DOHH2 (cell line): ENCODE data around the gene NPBWR2.

ENCODE experiments used
- H3F3A ChIP-seq: fragments of 200-600 bp; sonication (generic), shearing (Covaris generic); 2 replicates; pipeline ENCODE4 v1.6.0; 2016; ENCODE audit warnings: antibody characterized with exemption, mild to moderate bottlenecking; ENCODE audit not compliant: control insufficient read depth, insufficient read depth
- H3K27ac ChIP-seq: fragments of 200-600 bp; sonication (generic); 2 replicates; pipeline ENCODE4 v1.5.1; 2014; ENCODE audit warnings: low read depth, mild to moderate bottlenecking, low read length, moderate library complexity
- H3K27me3 ChIP-seq: fragments of 200-600 bp; sonication (generic); 2 replicates; pipeline ENCODE4 v1.6.1; 2014; ENCODE audit warnings: mild to moderate bottlenecking, low read length, mixed read lengths; ENCODE audit not compliant: control insufficient read depth
- H3K36me3 ChIP-seq: fragments of 200-600 bp; sonication (generic); 2 replicates; pipeline ENCODE4 v1.6.1; 2014; ENCODE audit warnings: mild to moderate bottlenecking, low read length, moderate library complexity, mixed read lengths; ENCODE audit not compliant: control insufficient read depth
- H3K4me1 ChIP-seq: fragments of 200-600 bp; sonication (generic); 2 replicates; pipeline ENCODE4 v1.6.1; 2014; ENCODE audit warnings: mild to moderate bottlenecking, low read length, mixed read lengths; ENCODE audit not compliant: control insufficient read depth
- H3K4me2 ChIP-seq: fragments of 200-600 bp; sonication (generic); 2 replicates; pipeline ENCODE4 v1.6.0; 2014; ENCODE audit warnings: mild to moderate bottlenecking, low read length, moderate library complexity
- H3K4me3 ChIP-seq: fragments of 200-600 bp; sonication (generic); 2 replicates; pipeline ENCODE4 v1.5.1; 2014; ENCODE audit warnings: mild to moderate bottlenecking, low read length, mixed read lengths
- H3K79me2 ChIP-seq: fragments of 200-600 bp; sonication (generic); 2 replicates; pipeline ENCODE4 v1.6.1; 2014; ENCODE audit warnings: mild to moderate bottlenecking, low read length, mixed read lengths; ENCODE audit not compliant: control insufficient read depth
- H3K9me2 ChIP-seq: fragments of 200-600 bp; sonication (generic); replicated peaks from 2 replicates; pipeline ENCODE4 v1.6.1; 2014; ENCODE audit warnings: mild to moderate bottlenecking, low read length, mixed read lengths; ENCODE audit not compliant: control insufficient read depth
- H3K9me3 ChIP-seq: fragments of 200-600 bp; sonication (generic); 2 replicates; pipeline ENCODE4 v1.6.1; 2014; ENCODE audit warnings: antibody characterized with exemption, low read length, mixed read lengths; ENCODE audit not compliant: control insufficient read depth, insufficient read depth
- H4K20me1 ChIP-seq: fragments of 200-600 bp; sonication (generic); 2 replicates; pipeline ENCODE4 v1.6.0; 2014; ENCODE audit warnings: low read depth, mild to moderate bottlenecking, antibody characterized with exemption, low read length, moderate library complexity; ENCODE audit not compliant: control insufficient read depth, insufficient read depth
- CTCF ChIP-seq: fragments of 200-600 bp; sonication (generic); IDR thresholded peaks from one replicate; pipeline ENCODE4 v1.5.1; 2014; ENCODE audit warnings: antibody characterized with exemption, mild to moderate bottlenecking, low read depth, low read length; ENCODE audit not compliant: poor library complexity, severe bottlenecking
- EZH2phosphoT487 ChIP-seq: fragments of 200-600 bp; sonication (generic); IDR thresholded peaks from 2 replicates; pipeline ENCODE4 v1.6.1; 2017; ENCODE audit warnings: borderline replicate concordance, mild to moderate bottlenecking, antibody characterized with exemption, low read length, moderate library complexity, mixed read lengths

Gene NPBWR2

GRCh38 chr20:64083378-64083803, 24.0 kb downstream of the NPBWR2 start:
- Histone ChIP-seq H3K4me2 (peak overlapping the region; percentile 58), H3K9me3 (peaks cover 7% of the 10 kb centered on the region; the same call in 1 of the 2 replicates), H3K79me2 (peaks cover 9% of the 10 kb centered on the region), H3K27me3 (peaks cover 26% of the 10 kb centered on the region), H3K36me3 (peaks cover 8% of the 10 kb centered on the region), H3K4me3 (peak overlapping the region; percentile 48), H4K20me1 (no peaks in the 10 kb centered on the region), H3K4me1 (peaks cover 34% of the 10 kb centered on the region), H3K9me2 (no peaks in the 10 kb centered on the region), H3K27ac (no peak overlapping the region), H3F3A (peaks cover 16% of the 10 kb centered on the region)
- peak; percentile 57 for TF ChIP-seq CTCF
- TF ChIP-seq EZH2phosphoT487: no peak

GRCh38 chr20:64082820-64083377, 24.5 kb downstream of the NPBWR2 start:
- H3K4me2 ChIP-seq: peak overlapping the region; percentile 58
- peaks cover 39% of the 10 kb centered on the region for H3K4me1 ChIP-seq
- no peaks in the 10 kb centered on the region for H4K20me1 ChIP-seq
- peaks cover 8% of the 10 kb centered on the region for H3K36me3 ChIP-seq
- no peaks in the 10 kb centered on the region for H3K9me2 ChIP-seq
- peaks cover 26% of the 10 kb centered on the region for H3K27me3 ChIP-seq
- peaks cover 9% of the 10 kb centered on the region for H3K79me2 ChIP-seq
- no peak overlapping the region for H3K27ac ChIP-seq
- peak overlapping the region; percentile 48 for H3K4me3 ChIP-seq
- TF ChIP-seq EZH2phosphoT487: no peak
- no peak for TF ChIP-seq CTCF
- H3K9me3 ChIP-seq: peaks cover 6% of the 10 kb centered on the region; the same call in 1 of the 2 replicates
- H3F3A ChIP-seq: peaks cover 20% of the 10 kb centered on the region

- Histone ChIP-seq H4K20me1 (no peaks in the 10 kb centered on the region), H3K9me3 (0 out of 2 replicates have a peak, but pooled peaks cover 3% of the 10 kb centered on the region), H3K4me3 (no peak overlapping the region), H3K36me3 (peaks cover 12% of the 10 kb centered on the region), H3K9me2 (no peaks in the 10 kb centered on the region), H3K27me3 (peaks cover 26% of the 10 kb centered on the region), H3K27ac (no peak overlapping the region), H3K79me2 (peaks cover 12% of the 10 kb centered on the region), H3K4me1 (peaks cover 45% of the 10 kb centered on the region), H3K4me2 (peak overlapping the region; percentile 58), H3F3A (peaks cover 23% of the 10 kb centered on the region)
- TF ChIP-seq EZH2phosphoT487: no peak
- TF ChIP-seq CTCF: peak; percentile 31
Measured at GRCh38 chr20:64082126-64082731, 25.1 kb downstream of the NPBWR2 start.
